ENCODE data around the gene WDPCP. TPM values are rescaled to one million over a fixed set of nuclear protein-coding genes. Genes with fewer than 3 reads are reported as not detected.
"Not testable (repeated sequence)": the region's sequence is repeated elsewhere in the genome, so short reads cannot be mapped to it uniquely, and the experiment has no call there.

WDPCP gene
- total RNA-seq, 2 experiments from 2014 or later = 6.3 to 7.7 TPM

GRCh38 chr2:63514237-63514716, 74.0 kb downstream of the WDPCP start:
- no peak for DNase-seq

GRCh38 chr2:63506320-63506719, 82.0 kb downstream of the WDPCP start:
- CTCF ChIA-PET = no interaction called here
- Mint-ChIP-seq H3K4me1 (peaks cover 9% of the 10 kb centered on the region), H3K27ac (no peak overlapping the region), H3K36me3 (ENCODE audit: low read depth) (no peaks in the 10 kb centered on the region), H3K9me3 (peaks cover 14% of the 10 kb centered on the region), H3K4me3 (no peak overlapping the region), H3K27me3 (no peaks in the 10 kb centered on the region)
- POLR2A ChIA-PET = no interaction called here
- no peak for DNase-seq

More at GRCh38 chr2:63514237-63514716, 74.0 kb downstream of the WDPCP start:
- Mint-ChIP-seq H3K4me1 (no peaks in the 10 kb centered on the region), H3K27me3 (no peaks in the 10 kb centered on the region), H3K9me3 (peaks cover 11% of the 10 kb centered on the region), H3K36me3 (ENCODE audit: low read depth) (no peaks in the 10 kb centered on the region), H3K4me3 (no peak overlapping the region), H3K27ac (no peak overlapping the region)
- CTCF ChIA-PET = interaction anchor here (1.4 kb wide), 1 partner anchor 13 kb away, joined by 3 read pairs; no protein-coding TSS in a partner anchor
- POLR2A ChIA-PET = no interaction called here

- H3K4me1 Mint-ChIP-seq = peaks cover 9% of the 10 kb centered on the region
- H3K27me3 Mint-ChIP-seq = no peaks in the 10 kb centered on the region
- no peak overlapping the region for H3K27ac Mint-ChIP-seq
- ChIA-PET CTCF (interaction anchor here (0.7 kb wide), 1 partner anchor 14 kb away, joined by 3 read pairs; no protein-coding TSS in a partner anchor), POLR2A (interaction anchor here (0.6 kb wide), 1 partner anchor 374 kb away, joined by 11 read pairs; no protein-coding TSS in a partner anchor)
- H3K36me3 Mint-ChIP-seq (ENCODE audit: low read depth) = no peaks in the 10 kb centered on the region
- H3K9me3 Mint-ChIP-seq = peaks cover 6% of the 10 kb centered on the region
- H3K4me3 Mint-ChIP-seq = no peak overlapping the region
- DNase-seq = no peak
Measured at GRCh38 chr2:63503818-63504217, 84.5 kb downstream of the WDPCP start.

GRCh38 chr2:63500398-63500797, 87.9 kb downstream of the WDPCP start:
- DNase-seq = no peak
- CTCF ChIA-PET = interaction anchor here (0.5 to 1.4 kb wide), 2 partner anchors 14 to 1643 kb away, joined by 3 to 5 read pairs; no protein-coding TSS in a partner anchor
- Mint-ChIP-seq H3K4me3 (no peak overlapping the region), H3K27me3 (no peaks in the 10 kb centered on the region), H3K9me3 (no peaks in the 10 kb centered on the region), H3K36me3 (ENCODE audit: low read depth) (no peaks in the 10 kb centered on the region), H3K4me1 (no peaks in the 10 kb centered on the region), H3K27ac (no peak overlapping the region)
- POLR2A ChIA-PET = no interaction called here

GRCh38 chr2:63497576-63497975, 90.7 kb downstream of the WDPCP start:
- Mint-ChIP-seq H3K27ac (no peak overlapping the region), H3K4me3 (no peak overlapping the region), H3K9me3 (no peaks in the 10 kb centered on the region), H3K4me1 (no peaks in the 10 kb centered on the region), H3K27me3 (no peaks in the 10 kb centered on the region), H3K36me3 (ENCODE audit: low read depth) (no peaks in the 10 kb centered on the region)
- POLR2A ChIA-PET = no interaction called here
- CTCF ChIA-PET = no interaction called here
- DNase-seq = no peak

GRCh38 chr2:63494968-63495367, 93.3 kb downstream of the WDPCP start:
- no peak for DNase-seq
- no peaks in the 10 kb centered on the region for H3K4me1 Mint-ChIP-seq
- H3K27me3 Mint-ChIP-seq = no peaks in the 10 kb centered on the region
- no peak overlapping the region for H3K27ac Mint-ChIP-seq
- H3K36me3 Mint-ChIP-seq (ENCODE audit: low read depth) = no peaks in the 10 kb centered on the region
- H3K9me3 Mint-ChIP-seq = no peaks in the 10 kb centered on the region
- no peak overlapping the region for H3K4me3 Mint-ChIP-seq
- CTCF ChIA-PET = no interaction called here
- POLR2A ChIA-PET = no interaction called here

- H3K36me3 Mint-ChIP-seq (ENCODE audit: low read depth) = no peaks in the 10 kb centered on the region
- H3K27me3 Mint-ChIP-seq = no peaks in the 10 kb centered on the region
- DNase-seq = no peak
- CTCF ChIA-PET = no interaction called here
- POLR2A ChIA-PET = no interaction called here
- no peak overlapping the region for H3K4me3 Mint-ChIP-seq
- no peaks in the 10 kb centered on the region for H3K4me1 Mint-ChIP-seq
- no peaks in the 10 kb centered on the region for H3K9me3 Mint-ChIP-seq
- H3K27ac Mint-ChIP-seq = no peak overlapping the region
Measured at GRCh38 chr2:63494100-63494499, 94.2 kb downstream of the WDPCP start.

GRCh38 chr2:63488118-63488713, 100.1 kb downstream of the WDPCP start:
- DNase-seq = peak; percentile 13
- Mint-ChIP-seq H3K4me3 (no peak overlapping the region), H3K4me1 (no peaks in the 10 kb centered on the region), H3K27ac (no peak overlapping the region), H3K27me3 (no peaks in the 10 kb centered on the region), H3K9me3 (no peaks in the 10 kb centered on the region), H3K36me3 (ENCODE audit: low read depth) (no peaks in the 10 kb centered on the region)
- ChIA-PET POLR2A (no interaction called here), CTCF (no interaction called here)

GRCh38 chr2:63486861-63487290, 101.4 kb downstream of the WDPCP start:
- CTCF ChIA-PET = no interaction called here

GRCh38 chr2:63484901-63485300, 103.4 kb downstream of the WDPCP start:
- no peak overlapping the region for H3K4me3 Mint-ChIP-seq
- ChIA-PET POLR2A (no interaction called here), CTCF (no interaction called here)
- no peaks in the 10 kb centered on the region for H3K9me3 Mint-ChIP-seq
- no peaks in the 10 kb centered on the region for H3K27me3 Mint-ChIP-seq
- H3K36me3 Mint-ChIP-seq (ENCODE audit: low read depth) = no peaks in the 10 kb centered on the region
- no peak overlapping the region for H3K27ac Mint-ChIP-seq
- no peak for DNase-seq
- H3K4me1 Mint-ChIP-seq = no peaks in the 10 kb centered on the region

More at GRCh38 chr2:63486861-63487290, 101.4 kb downstream of the WDPCP start:
- H3K27me3 Mint-ChIP-seq = no peaks in the 10 kb centered on the region
- no peaks in the 10 kb centered on the region for H3K4me1 Mint-ChIP-seq
- no peak for DNase-seq
- H3K36me3 Mint-ChIP-seq (ENCODE audit: low read depth) = no peaks in the 10 kb centered on the region
- no peaks in the 10 kb centered on the region for H3K9me3 Mint-ChIP-seq
- POLR2A ChIA-PET = no interaction called here
- H3K27ac Mint-ChIP-seq = no peak overlapping the region
- no peak overlapping the region for H3K4me3 Mint-ChIP-seq

- H3K27me3 Mint-ChIP-seq = no peaks in the 10 kb centered on the region
- H3K36me3 Mint-ChIP-seq (ENCODE audit: low read depth) = no peaks in the 10 kb centered on the region
- DNase-seq = no peak
- no peaks in the 10 kb centered on the region for H3K4me1 Mint-ChIP-seq
- no peak overlapping the region for H3K27ac Mint-ChIP-seq
- ChIA-PET POLR2A (no interaction called here), CTCF (no interaction called here)
- H3K4me3 Mint-ChIP-seq = no peak overlapping the region
- H3K9me3 Mint-ChIP-seq = no peaks in the 10 kb centered on the region
Measured at GRCh38 chr2:63484481-63484880, 103.8 kb downstream of the WDPCP start.

GRCh38 chr2:63477686-63478085, 110.6 kb downstream of the WDPCP start:
- no peaks in the 10 kb centered on the region for H3K4me1 Mint-ChIP-seq
- H3K36me3 Mint-ChIP-seq (ENCODE audit: low read depth) = no peaks in the 10 kb centered on the region
- ChIA-PET CTCF (interaction anchor here (0.6 kb wide), 1 partner anchor 144 kb away, joined by 3 read pairs; no protein-coding TSS in a partner anchor), POLR2A (no interaction called here)
- no peak overlapping the region for H3K27ac Mint-ChIP-seq
- no peaks in the 10 kb centered on the region for H3K9me3 Mint-ChIP-seq
- DNase-seq = no peak
- no peak overlapping the region for H3K4me3 Mint-ChIP-seq
- no peaks in the 10 kb centered on the region for H3K27me3 Mint-ChIP-seq

GRCh38 chr2:63469313-63469712, 119.0 kb downstream of the WDPCP start:
- H3K36me3 Mint-ChIP-seq (ENCODE audit: low read depth); H3K4me1 Mint-ChIP-seq; H3K27ac Mint-ChIP-seq; H3K9me3 Mint-ChIP-seq; POLR2A ChIA-PET; H3K27me3 Mint-ChIP-seq; CTCF ChIA-PET; DNase-seq; H3K4me3 Mint-ChIP-seq: not testable (repeated sequence)

GRCh38 chr2:63465633-63466032, 122.6 kb downstream of the WDPCP start:
- H3K4me1 Mint-ChIP-seq = no peaks in the 10 kb centered on the region
- no peak overlapping the region for H3K4me3 Mint-ChIP-seq
- no peaks in the 10 kb centered on the region for H3K27me3 Mint-ChIP-seq
- peaks cover 6% of the 10 kb centered on the region for H3K9me3 Mint-ChIP-seq
- H3K36me3 Mint-ChIP-seq (ENCODE audit: low read depth) = peaks cover 4% of the 10 kb centered on the region
- H3K27ac Mint-ChIP-seq = no peak overlapping the region
- no peak for DNase-seq
- CTCF ChIA-PET = no interaction called here
- POLR2A ChIA-PET = no interaction called here

Data from activated CD4-positive, alpha-beta T cell treated with anti-CD3 and anti-CD28 coated beads, Interleukin-2, amount 10 ng/mL, durations not matched to agents 7 days and 5 days (primary cell).